ENCODE measurements around the gene ENDOV.
A peak's percentile ranks its signal among the peaks of the same experiment; 100 is the strongest.

ENDOV gene

GRCh38 chr17:80382956-80383355, 32.0 kb upstream of the ENDOV start:
- no peak overlapping the region for H3K4me3 Mint-ChIP-seq
- no peak for ATAC-seq

GRCh38 chr17:80384078-80384960, 30.6 kb upstream of the ENDOV start:
- no peak for DNase-seq (ENCODE audit: low spot score in 2 of 2)

More at GRCh38 chr17:80382956-80383355, 32.0 kb upstream of the ENDOV start:
- Mint-ChIP-seq H3K27ac (peak overlapping the region; percentile 90), H3K36me3 (peaks cover 100% of the 10 kb centered on the region), H3K4me1 (peaks cover 8% of the 10 kb centered on the region), H3K9me3 (no peaks in the 10 kb centered on the region)
- no peak for DNase-seq (ENCODE audit: low spot score in 2 of 2)

GRCh38 chr17:80385046-80385445, 29.9 kb upstream of the ENDOV start:
- DNase-seq (ENCODE audit: low spot score in 2 of 2) (no peak), ATAC-seq (no peak)
- Mint-ChIP-seq H3K27ac (peak overlapping the region; percentile 90), H3K9me3 (no peaks in the 10 kb centered on the region), H3K4me3 (no peak overlapping the region), H3K36me3 (peaks cover 100% of the 10 kb centered on the region), H3K4me1 (peaks cover 8% of the 10 kb centered on the region)

More at GRCh38 chr17:80384078-80384960, 30.6 kb upstream of the ENDOV start:
- no peak for ATAC-seq
- Mint-ChIP-seq H3K4me3 (no peak overlapping the region), H3K36me3 (peaks cover 100% of the 10 kb centered on the region), H3K9me3 (no peaks in the 10 kb centered on the region), H3K4me1 (peaks cover 8% of the 10 kb centered on the region), H3K27ac (peak overlapping the region; percentile 90)

- peak overlapping the region; percentile 60 for H3K27ac Mint-ChIP-seq
- peaks cover 100% of the 10 kb centered on the region for H3K36me3 Mint-ChIP-seq
- no peak overlapping the region for H3K4me3 Mint-ChIP-seq
- DNase-seq (ENCODE audit: low spot score in 2 of 2) (no peak), ATAC-seq (no peak)
- H3K4me1 Mint-ChIP-seq = peaks cover 8% of the 10 kb centered on the region
- H3K9me3 Mint-ChIP-seq = no peaks in the 10 kb centered on the region
Observed at GRCh38 chr17:80386341-80386740, 28.6 kb upstream of the ENDOV start.

GRCh38 chr17:80387071-80387470, 27.9 kb upstream of the ENDOV start:
- H3K36me3 Mint-ChIP-seq = peaks cover 100% of the 10 kb centered on the region
- H3K27ac Mint-ChIP-seq = peak overlapping the region; percentile 60
- H3K4me1 Mint-ChIP-seq = peaks cover 8% of the 10 kb centered on the region
- no peaks in the 10 kb centered on the region for H3K9me3 Mint-ChIP-seq
- no peak overlapping the region for H3K4me3 Mint-ChIP-seq
- DNase-seq (ENCODE audit: low spot score in 2 of 2) (no peak), ATAC-seq (no peak)

- no peak overlapping the region for H3K27ac Mint-ChIP-seq
Observed at GRCh38 chr17:80388175-80388574, 26.8 kb upstream of the ENDOV start.

GRCh38 chr17:80388601-80389000, 26.4 kb upstream of the ENDOV start:
- H3K27ac Mint-ChIP-seq = peak overlapping the region; percentile 78
- H3K4me3 Mint-ChIP-seq = no peak overlapping the region
- DNase-seq (ENCODE audit: low spot score in 2 of 2) (no peak), ATAC-seq (no peak)
- no peaks in the 10 kb centered on the region for H3K9me3 Mint-ChIP-seq
- H3K4me1 Mint-ChIP-seq = peaks cover 7% of the 10 kb centered on the region
- peaks cover 100% of the 10 kb centered on the region for H3K36me3 Mint-ChIP-seq

More at GRCh38 chr17:80388175-80388574, 26.8 kb upstream of the ENDOV start:
- no peak for DNase-seq (ENCODE audit: low spot score in 2 of 2)
- ATAC-seq = no peak
- H3K36me3 Mint-ChIP-seq = peaks cover 100% of the 10 kb centered on the region
- no peaks in the 10 kb centered on the region for H3K9me3 Mint-ChIP-seq
- H3K4me1 Mint-ChIP-seq = peaks cover 8% of the 10 kb centered on the region
- no peak overlapping the region for H3K4me3 Mint-ChIP-seq

GRCh38 chr17:80389011-80389995, 25.7 kb upstream of the ENDOV start:
- Mint-ChIP-seq H3K4me1 (peaks cover under 1% of the 10 kb centered on the region), H3K27ac (peak overlapping the region; percentile 78), H3K4me3 (no peak overlapping the region), H3K36me3 (peaks cover 100% of the 10 kb centered on the region), H3K9me3 (no peaks in the 10 kb centered on the region)
- no peak for DNase-seq (ENCODE audit: low spot score in 2 of 2)
- no peak for ATAC-seq

GRCh38 chr17:80393241-80393890, 21.6 kb upstream of the ENDOV start:
- peak overlapping the region; percentile 29 for H3K27ac Mint-ChIP-seq
- no peak for DNase-seq (ENCODE audit: low spot score in 2 of 2)
- H3K36me3 Mint-ChIP-seq = peaks cover 99% of the 10 kb centered on the region
- no peak overlapping the region for H3K4me3 Mint-ChIP-seq
- no peak for ATAC-seq
- H3K4me1 Mint-ChIP-seq = peaks cover 10% of the 10 kb centered on the region
- H3K9me3 Mint-ChIP-seq = no peaks in the 10 kb centered on the region

- ATAC-seq (no peak), DNase-seq (ENCODE audit: low spot score in 2 of 2) (no peak)
- Mint-ChIP-seq H3K27ac (peak overlapping the region; percentile 40), H3K9me3 (no peaks in the 10 kb centered on the region), H3K4me1 (peaks cover 10% of the 10 kb centered on the region), H3K4me3 (no peak overlapping the region), H3K36me3 (peaks cover 93% of the 10 kb centered on the region)
Observed at GRCh38 chr17:80393961-80394360, 21.0 kb upstream of the ENDOV start.

- Mint-ChIP-seq H3K36me3 (peaks cover 86% of the 10 kb centered on the region), H3K9me3 (no peaks in the 10 kb centered on the region), H3K4me1 (peaks cover 10% of the 10 kb centered on the region), H3K4me3 (no peak overlapping the region), H3K27ac (peak overlapping the region; percentile 40)
- DNase-seq (ENCODE audit: low spot score in 2 of 2) (no peak), ATAC-seq (peak; percentile 17)
Observed at GRCh38 chr17:80394629-80395216, 20.2 kb upstream of the ENDOV start.

- Mint-ChIP-seq H3K4me1 (peaks cover 10% of the 10 kb centered on the region), H3K36me3 (peaks cover 82% of the 10 kb centered on the region), H3K4me3 (no peak overlapping the region), H3K27ac (peak overlapping the region; percentile 60), H3K9me3 (no peaks in the 10 kb centered on the region)
- no peak for DNase-seq (ENCODE audit: low spot score in 2 of 2)
- peak; percentile 35 for ATAC-seq
Observed at GRCh38 chr17:80395402-80396151, 19.4 kb upstream of the ENDOV start.

- ATAC-seq (peak; percentile 34), DNase-seq (ENCODE audit: low spot score in 2 of 2) (no peak)
- H3K27ac Mint-ChIP-seq = peak overlapping the region; percentile 64
- no peak overlapping the region for H3K4me3 Mint-ChIP-seq
- H3K36me3 Mint-ChIP-seq = peaks cover 74% of the 10 kb centered on the region
- H3K4me1 Mint-ChIP-seq = peaks cover 10% of the 10 kb centered on the region
- H3K9me3 Mint-ChIP-seq = no peaks in the 10 kb centered on the region
Observed at GRCh38 chr17:80396157-80397033, 18.6 kb upstream of the ENDOV start.

Data from stimulated activated effector memory CD8-positive, alpha-beta T cell treated with anti-CD3 and anti-CD28 coated beads, Interleukin-12 subunit alpha, Interleukin-12 subunit beta, amount 100 ng/mL, for 72 hours (primary cell).